ENCODE data around the gene MFN1.

MFN1 gene

DNA sequence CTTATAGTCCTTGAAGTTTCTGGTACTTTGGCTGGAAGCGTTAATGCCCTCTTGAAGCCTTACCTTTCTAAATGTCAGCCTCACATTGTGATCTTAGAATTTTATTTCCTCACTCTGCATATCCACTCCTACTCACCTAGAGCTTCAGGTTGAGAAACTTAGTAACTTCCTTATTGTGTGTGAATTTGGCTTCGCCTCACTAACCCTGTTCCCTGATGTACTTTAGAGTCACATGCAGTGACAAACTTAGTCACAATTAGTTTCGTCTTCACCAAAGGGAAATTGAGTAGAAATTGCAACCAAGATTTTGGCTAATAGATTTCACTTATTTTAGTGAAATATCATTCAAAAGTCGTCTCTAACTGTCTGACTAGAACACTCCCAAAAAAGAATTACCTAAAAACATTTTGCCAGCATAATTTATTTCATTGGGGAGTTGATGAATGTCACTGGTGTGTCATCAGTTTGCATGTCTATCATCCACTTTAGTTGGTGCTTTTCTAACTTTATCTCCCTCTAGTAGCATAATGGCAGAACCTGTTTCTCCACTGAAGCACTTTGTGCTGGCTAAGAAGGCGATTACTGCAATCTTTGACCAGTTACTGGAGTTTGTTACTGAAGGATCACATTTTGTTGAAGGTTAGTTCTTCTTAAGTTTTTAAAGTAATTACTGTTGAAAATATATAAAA is 960 bp downstream of the MFN1 start:
- peak; percentile 15 for DNase-seq (ENCODE audit: low spot score)

DNA sequence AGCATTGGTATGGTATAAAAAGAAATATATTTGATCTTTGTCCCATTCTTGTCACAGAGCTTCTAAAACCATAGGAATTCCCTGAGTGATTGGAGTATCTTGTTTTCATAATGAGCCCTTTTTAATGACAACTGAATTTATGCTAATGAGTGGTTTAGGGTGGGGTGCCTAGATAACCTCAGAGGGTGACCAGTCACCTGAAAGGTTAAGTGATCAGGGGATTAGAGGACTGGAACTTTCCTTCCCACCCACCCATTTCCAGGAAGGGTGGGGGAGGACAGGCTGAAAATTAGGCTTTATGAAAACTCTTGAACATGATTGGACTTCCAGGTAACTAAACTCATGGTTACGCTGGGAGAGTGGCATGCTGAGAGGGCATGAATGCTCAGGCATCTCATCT is 8.5 kb downstream of the MFN1 start:
- no peak for DNase-seq (ENCODE audit: low spot score)

- no peak for DNase-seq (ENCODE audit: low spot score)
Observed at GRCh38 chr3:179363332-179363731, 15.8 kb downstream of the MFN1 start.

GRCh38 chr3:179369621-179370020 is 22.1 kb downstream of the MFN1 start:
- no peak for DNase-seq (ENCODE audit: low spot score)

DNA sequence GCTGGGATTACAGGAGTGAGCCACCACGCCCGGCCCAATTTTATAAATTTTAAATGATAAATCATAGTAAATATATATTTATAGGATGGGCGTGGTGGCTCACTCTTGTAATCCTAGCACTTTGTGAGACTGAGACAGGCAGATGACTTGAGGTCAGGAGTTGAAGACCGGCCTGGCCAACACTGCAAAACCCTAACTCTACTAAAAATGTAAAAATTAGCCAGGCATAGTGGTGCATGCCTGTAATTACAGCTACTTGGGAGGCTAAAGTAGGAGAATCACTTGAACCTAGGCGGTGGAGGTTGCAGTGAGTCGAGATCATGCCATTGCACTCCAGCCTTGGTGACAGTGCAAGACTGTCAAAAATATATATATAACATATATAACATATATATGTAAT is 26.4 kb downstream of the MFN1 start:
- no peak for DNase-seq (ENCODE audit: low spot score)

DNA sequence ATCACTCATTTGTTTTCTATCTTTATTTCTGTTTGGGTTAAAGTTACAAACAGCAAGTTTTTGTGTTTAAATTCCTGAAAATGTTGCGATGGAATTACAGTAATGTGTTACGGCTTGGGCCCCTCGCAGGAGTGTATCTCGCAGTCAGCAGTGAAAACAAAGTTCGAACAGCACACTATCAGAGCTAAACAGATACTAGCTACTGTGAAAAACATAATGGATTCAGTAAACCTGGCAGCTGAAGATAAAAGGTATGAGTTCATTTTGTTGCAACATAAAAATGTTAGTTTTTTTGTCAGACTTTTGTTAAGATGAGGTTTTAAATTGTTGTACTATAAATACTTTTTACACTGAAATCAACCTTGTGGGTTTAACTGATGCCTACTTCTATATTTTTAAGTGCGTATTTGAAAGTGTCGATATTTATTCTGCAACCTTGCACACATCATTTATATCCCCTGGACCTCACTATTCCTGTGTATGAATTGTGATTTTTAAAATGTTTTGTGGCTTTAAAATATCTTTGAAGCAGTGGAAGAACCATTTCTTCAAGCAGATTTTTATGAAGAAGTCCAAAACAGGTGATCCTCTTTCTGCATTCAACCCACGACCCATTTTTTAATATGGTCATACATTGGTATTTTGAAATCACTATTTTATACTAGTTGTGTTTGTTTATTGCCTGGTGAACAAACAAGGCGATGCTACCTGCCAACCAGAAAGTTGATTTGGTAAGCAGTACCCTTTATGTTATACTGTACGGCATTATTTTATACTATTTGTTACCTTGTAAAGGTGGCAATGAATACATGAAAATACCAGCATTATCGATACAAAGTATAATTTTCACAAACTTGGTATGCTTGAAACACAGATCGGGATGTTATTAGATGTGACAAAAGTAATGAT is 27.8 kb downstream of the MFN1 start:
- DNase-seq (ENCODE audit: low spot score): no peak

DNA sequence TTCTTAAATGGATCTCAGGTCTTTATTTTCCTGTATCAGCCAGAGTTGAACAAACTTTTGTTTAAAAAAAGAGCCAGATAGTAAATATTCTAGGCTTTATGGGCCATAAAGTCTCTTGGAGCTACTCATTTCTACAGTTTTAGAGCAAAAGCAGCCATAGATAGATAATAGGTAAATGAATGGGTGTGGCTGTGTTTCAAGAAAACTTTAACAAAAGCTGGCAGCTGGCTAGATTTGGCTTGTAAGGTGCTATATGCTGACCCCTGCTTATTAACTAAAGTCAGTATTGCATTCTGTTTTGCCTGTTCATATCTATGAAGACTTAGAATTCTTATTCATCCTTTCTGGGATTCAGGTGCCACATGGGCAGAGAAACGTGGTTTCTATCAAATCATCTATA is 29.0 kb downstream of the MFN1 start:
- no peak for DNase-seq (ENCODE audit: low spot score)

GRCh38 chr3:179391906-179392305 is 44.4 kb downstream of the MFN1 start:
- DNase-seq (ENCODE audit: low spot score): no peak

GRCh38 chr3:179398574-179399231 is 51.2 kb downstream of the MFN1 start:
- DNase-seq (ENCODE audit: low spot score): no peak

DNA sequence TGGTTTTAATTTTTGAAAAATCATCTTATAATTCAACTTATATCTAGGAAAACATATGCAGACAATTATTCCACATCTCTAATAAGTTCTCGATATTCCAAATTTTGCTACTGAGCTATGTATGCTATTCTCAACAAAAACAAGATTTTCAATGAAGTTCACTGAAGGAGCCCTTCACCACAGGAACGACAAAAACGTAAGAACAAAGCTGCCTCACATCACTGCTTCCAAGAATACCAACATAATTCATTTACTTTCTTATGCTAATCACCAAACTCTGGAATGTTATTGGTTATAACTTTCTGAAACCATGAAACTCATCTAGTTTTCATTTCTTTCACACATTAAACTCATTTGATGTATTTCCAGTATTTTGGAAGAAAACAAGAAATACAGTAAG is 54.1 kb downstream of the MFN1 start:
- no peak for DNase-seq (ENCODE audit: low spot score)

- no peak for DNase-seq (ENCODE audit: low spot score)
Observed at GRCh38 chr3:179402963-179403362, 55.5 kb downstream of the MFN1 start.

- DNase-seq (ENCODE audit: low spot score): no peak
Observed at GRCh38 chr3:179404307-179404706, 56.8 kb downstream of the MFN1 start.

GRCh38 chr3:179410331-179410730 is 62.8 kb downstream of the MFN1 start:
- no peak for DNase-seq (ENCODE audit: low spot score)

GRCh38 chr3:179410999-179411398 is 63.5 kb downstream of the MFN1 start:
- no peak for DNase-seq (ENCODE audit: low spot score)

DNA sequence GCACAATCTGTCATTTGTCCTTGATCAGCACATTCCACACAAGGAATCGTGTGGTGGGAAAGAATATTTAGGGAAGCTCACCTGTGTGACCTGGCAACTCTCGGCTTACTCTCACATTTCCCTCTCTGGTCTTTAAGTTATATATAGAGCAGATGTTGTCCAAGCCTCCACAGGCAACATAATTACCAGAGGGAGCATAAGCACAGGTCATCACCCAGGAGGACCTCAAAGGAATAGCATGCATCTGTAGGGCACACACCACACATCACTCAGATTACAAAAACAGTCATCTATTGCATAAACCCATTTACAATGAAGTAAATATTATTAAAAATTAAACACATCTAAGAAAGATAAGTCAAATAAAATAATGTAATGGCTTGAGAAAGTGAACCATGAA is 67.3 kb downstream of the MFN1 start:
- no peak for DNase-seq (ENCODE audit: low spot score)

DNA sequence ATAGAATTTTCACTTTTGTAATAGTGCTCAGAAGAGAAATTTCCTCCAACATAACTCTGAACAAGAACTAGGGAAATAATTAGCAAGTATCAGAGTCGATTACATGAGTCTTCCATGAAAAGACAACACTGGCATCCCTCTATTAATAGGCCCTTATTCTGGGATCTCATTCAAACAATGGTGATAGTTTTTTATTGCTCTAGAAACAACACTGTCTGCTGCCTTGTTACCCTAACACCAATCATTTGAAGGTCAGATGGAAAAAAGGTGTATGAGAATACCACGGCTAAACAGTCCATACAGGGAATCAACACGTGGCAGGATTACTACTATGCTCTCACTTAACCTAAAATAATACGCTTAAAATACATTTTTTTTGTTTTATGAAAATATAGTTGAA is 67.9 kb downstream of the MFN1 start:
- DNase-seq (ENCODE audit: low spot score): peak; percentile 57

DNA sequence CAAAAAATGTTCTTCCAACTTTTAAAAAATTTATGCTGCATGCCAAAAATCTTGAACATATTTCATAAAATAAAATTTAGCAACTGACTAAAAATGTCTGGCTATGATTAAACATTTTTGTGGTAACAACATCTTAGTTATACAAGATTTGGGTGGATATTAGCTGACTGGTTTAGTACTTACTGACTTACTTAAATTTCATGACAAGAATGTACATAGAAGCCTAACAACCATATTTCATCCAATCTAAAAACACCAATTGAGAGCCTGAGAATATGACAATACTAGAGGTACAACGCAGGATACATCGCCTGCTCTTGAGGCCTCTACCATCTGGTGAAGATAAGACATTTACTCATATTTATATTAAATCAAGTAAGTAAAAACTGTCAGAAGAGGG is 69.2 kb downstream of the MFN1 start:
- no peak for DNase-seq (ENCODE audit: low spot score)

DNA sequence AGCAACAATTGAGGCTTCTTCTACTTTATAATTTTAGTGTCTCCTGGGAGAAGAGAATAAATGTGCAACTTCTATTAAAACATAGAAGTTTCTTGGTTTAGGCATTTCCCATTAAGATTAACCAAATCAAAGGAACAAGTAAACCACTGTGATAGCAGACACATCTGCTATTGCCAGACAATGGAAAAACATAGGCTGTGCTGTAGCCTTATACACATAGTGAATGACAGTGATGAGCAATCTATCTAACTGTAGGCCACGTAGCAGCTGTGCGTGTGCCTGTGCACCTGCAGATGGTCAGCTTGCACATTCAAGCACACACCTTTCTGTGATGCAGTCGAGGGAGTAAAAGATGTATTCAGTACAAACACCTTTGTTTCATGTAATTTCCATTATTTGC is 71.1 kb downstream of the MFN1 start:
- DNase-seq (ENCODE audit: low spot score): peak; percentile 51

DNA sequence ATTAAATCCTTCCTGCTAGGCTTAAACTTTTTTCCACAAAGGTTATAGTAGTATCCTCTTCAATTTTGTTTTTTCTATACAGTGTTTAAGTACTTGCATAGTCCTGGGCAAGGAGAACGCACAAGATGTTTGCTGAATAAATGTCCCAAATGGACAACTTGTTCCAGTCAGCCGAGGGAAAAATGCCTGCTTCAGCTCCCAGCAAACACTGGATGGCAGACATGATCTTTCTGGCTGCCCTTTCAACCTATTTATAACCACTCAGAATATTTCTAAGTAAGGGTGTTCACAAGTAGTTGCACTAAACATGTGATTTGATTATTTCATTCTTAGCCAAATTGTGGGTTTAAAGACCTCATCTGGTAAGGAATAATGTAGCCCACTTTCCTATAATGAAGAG is 74.0 kb downstream of the MFN1 start:
- DNase-seq (ENCODE audit: low spot score): peak; percentile 84

GRCh38 chr3:179425075-179425474 is 77.6 kb downstream of the MFN1 start:
- no peak for DNase-seq (ENCODE audit: low spot score)

- no peak for DNase-seq (ENCODE audit: low spot score)
Observed at GRCh38 chr3:179428876-179429548, 81.5 kb downstream of the MFN1 start.

- no peak for DNase-seq (ENCODE audit: low spot score)
Observed at GRCh38 chr3:179430277-179430870, 82.9 kb downstream of the MFN1 start.

Measured in pons (tissue), 1 donor.